KMS-11 (cell line): Measurements from ENCODE around the gene ST3GAL4.

Experiments used
- H2AFZ ChIP-seq: fragments of 200-600 bp; sonication (generic); 2 replicates; pipeline ENCODE4 v1.6.1; 2016; ENCODE audit warnings: antibody characterized with exemption, mixed run types, low read depth
- H3K27ac ChIP-seq: fragments of 200-600 bp; sonication (generic); 2 replicates; pipeline ENCODE4 v1.6.1; 2016; ENCODE audit warnings: mild to moderate bottlenecking, mixed run types
- H3K27me3 ChIP-seq: fragments of 200-600 bp; sonication (generic); 2 replicates; pipeline ENCODE4 v1.6.1; 2017; ENCODE audit warnings: mild to moderate bottlenecking, low read depth, mixed run types, moderate library complexity; ENCODE audit not compliant: insufficient read depth
- H3K36me3 ChIP-seq: fragments of 200-600 bp; sonication (generic); 2 replicates; pipeline ENCODE4 v1.6.1; 2017; ENCODE audit warnings: mild to moderate bottlenecking, mixed run types; ENCODE audit not compliant: insufficient read depth
- H3K4me1 ChIP-seq: fragments of 200-600 bp; sonication (generic); 2 replicates; pipeline ENCODE4 v1.6.1; 2016; ENCODE audit warnings: mild to moderate bottlenecking, low read depth, mixed run types; ENCODE audit not compliant: poor library complexity, severe bottlenecking
- H3K4me2 ChIP-seq: fragments of 200-600 bp; sonication (generic); 2 replicates; pipeline ENCODE4 v1.7.0; 2016; ENCODE audit warnings: mild to moderate bottlenecking, mixed run types
- H3K4me3 ChIP-seq: fragments of 200-600 bp; sonication (generic); IDR thresholded peaks from 2 replicates; pipeline ENCODE4 v1.6.1; 2017; ENCODE audit warnings: low read depth, low read length, mixed read lengths; ENCODE audit not compliant: insufficient read depth
- H3K79me2 ChIP-seq: fragments of 200-600 bp; sonication (generic); 2 replicates; pipeline ENCODE4 v1.6.1; 2016; ENCODE audit warnings: low read depth, mixed run types; ENCODE audit not compliant: insufficient read depth
- H3K9ac ChIP-seq: fragments of 200-600 bp; sonication (generic); 2 replicates; pipeline ENCODE4 v1.6.1; 2016; ENCODE audit warnings: mild to moderate bottlenecking, mixed run types
- H4K20me1 ChIP-seq: fragments of 200-600 bp; sonication (generic); 2 replicates; pipeline ENCODE4 v1.6.1; 2016; ENCODE audit warnings: mild to moderate bottlenecking, mixed run types; ENCODE audit not compliant: insufficient read depth
- CTCF ChIP-seq: fragments of 200-600 bp; sonication (generic); conservative IDR thresholded peaks from 2 replicates; pipeline ENCODE4 v1.6.1; 2017; ENCODE audit warnings: low read depth, mild to moderate bottlenecking, antibody characterized with exemption, low read length, moderate library complexity, mixed read lengths

Gene ST3GAL4

GRCh38 chr11:126431401-126432064 lies 76.0 kb downstream of the ST3GAL4 start:
- no peaks in the 10 kb centered on the region for H4K20me1 ChIP-seq
- H2AFZ ChIP-seq, result no peak overlapping the region
- TF ChIP-seq CTCF, result no peak
- no peaks in the 10 kb centered on the region for H3K4me1 ChIP-seq
- no peak overlapping the region for H3K27ac ChIP-seq
- H3K27me3 ChIP-seq, result no peaks in the 10 kb centered on the region
- H3K9ac ChIP-seq, result no peak overlapping the region
- no peak overlapping the region for H3K4me3 ChIP-seq
- H3K36me3 ChIP-seq, result no peaks in the 10 kb centered on the region
- no peak overlapping the region for H3K4me2 ChIP-seq
- H3K79me2 ChIP-seq, result no peaks in the 10 kb centered on the region

GRCh38 chr11:126432065-126432461 lies 76.6 kb downstream of the ST3GAL4 start:
- Histone ChIP-seq H3K27ac (no peak overlapping the region), H4K20me1 (no peaks in the 10 kb centered on the region), H3K4me2 (no peak overlapping the region), H3K79me2 (no peaks in the 10 kb centered on the region), H2AFZ (no peak overlapping the region), H3K36me3 (no peaks in the 10 kb centered on the region), H3K4me1 (no peaks in the 10 kb centered on the region), H3K4me3 (no peak overlapping the region), H3K9ac (no peak overlapping the region), H3K27me3 (no peaks in the 10 kb centered on the region)
- no peak for TF ChIP-seq CTCF

- Histone ChIP-seq H3K4me3 (no peak overlapping the region), H3K4me2 (no peak overlapping the region), H3K4me1 (no peaks in the 10 kb centered on the region), H2AFZ (no peak overlapping the region), H3K27me3 (no peaks in the 10 kb centered on the region), H3K9ac (no peak overlapping the region), H3K27ac (no peak overlapping the region), H3K79me2 (no peaks in the 10 kb centered on the region), H4K20me1 (no peaks in the 10 kb centered on the region), H3K36me3 (no peaks in the 10 kb centered on the region)
- TF ChIP-seq CTCF, result no peak
Measured at GRCh38 chr11:126432525-126432924, 77.0 kb downstream of the ST3GAL4 start.

- TF ChIP-seq CTCF, result no peak
- H3K4me2 ChIP-seq, result no peak overlapping the region
Measured at GRCh38 chr11:126433244-126433846, 77.9 kb downstream of the ST3GAL4 start.

More at GRCh38 chr11:126433244-126433846, 77.9 kb downstream of the ST3GAL4 start:
- H3K9ac ChIP-seq, result no peak overlapping the region
- H3K4me1 ChIP-seq, result no peaks in the 10 kb centered on the region
- H3K4me3 ChIP-seq, result no peak overlapping the region
- no peak overlapping the region for H2AFZ ChIP-seq
- H4K20me1 ChIP-seq, result no peaks in the 10 kb centered on the region
- H3K79me2 ChIP-seq, result no peaks in the 10 kb centered on the region
- no peak overlapping the region for H3K27ac ChIP-seq
- no peaks in the 10 kb centered on the region for H3K36me3 ChIP-seq
- no peaks in the 10 kb centered on the region for H3K27me3 ChIP-seq
